OCI-LY3 (cell line): ENCODE results near the gene IGHMBP2.

Experiments
- CTCF ChIP-seq: fragments of 200-600, 300-600 bp; sonication (generic); IDR thresholded peaks from 2 replicates; pipeline ENCODE4 v1.5.1; 2014; ENCODE audit warnings: antibody characterized with exemption, low read length, low read depth
- EZH2phosphoT487 ChIP-seq: fragments of 200-600 bp; shearing (Covaris generic); IDR thresholded peaks from 2 replicates; pipeline ENCODE4 v1.6.1; 2018; ENCODE audit warnings: antibody characterized with exemption, mixed run types, low read depth

- TF ChIP-seq CTCF (no peak), EZH2phosphoT487 (no peak)
Measured at GRCh38 chr11:68890490-68891231, 13.0 kb upstream of the IGHMBP2 start.
